GM20000 (cell line): ENCODE measurements around the gene VSIG4.
"Not testable (repeated sequence)": the region's sequence is repeated elsewhere in the genome, so short reads cannot be mapped to it uniquely, and the experiment has no call there.

Experiments
- DNase-seq: peaks from one replicate; pipeline ENCODE4 v3.0.0; 2012; ENCODE audit warnings: low spot score
- TF ChIP-seq, protein P1 (sequence below): IDR thresholded peaks from 2 replicates; pipeline ENCODE4 v1.5.1; 2012; ENCODE audit warnings: mild to moderate bottlenecking, control low read depth; ENCODE audit errors: extremely low read depth, missing control alignments

VSIG4 gene, protein sequence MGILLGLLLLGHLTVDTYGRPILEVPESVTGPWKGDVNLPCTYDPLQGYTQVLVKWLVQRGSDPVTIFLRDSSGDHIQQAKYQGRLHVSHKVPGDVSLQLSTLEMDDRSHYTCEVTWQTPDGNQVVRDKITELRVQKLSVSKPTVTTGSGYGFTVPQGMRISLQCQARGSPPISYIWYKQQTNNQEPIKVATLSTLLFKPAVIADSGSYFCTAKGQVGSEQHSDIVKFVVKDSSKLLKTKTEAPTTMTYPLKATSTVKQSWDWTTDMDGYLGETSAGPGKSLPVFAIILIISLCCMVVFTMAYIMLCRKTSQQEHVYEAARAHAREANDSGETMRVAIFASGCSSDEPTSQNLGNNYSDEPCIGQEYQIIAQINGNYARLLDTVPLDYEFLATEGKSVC

GRCh38 chrX:66039944-66040343 lies at the start of gene VSIG4:
TSS of gene VSIG4 (minus strand) at chrX:66040080. CDS start at chrX:66039998, 82 bp downstream.
- DNase-seq: no peak
- TF ChIP-seq, protein P1, sequence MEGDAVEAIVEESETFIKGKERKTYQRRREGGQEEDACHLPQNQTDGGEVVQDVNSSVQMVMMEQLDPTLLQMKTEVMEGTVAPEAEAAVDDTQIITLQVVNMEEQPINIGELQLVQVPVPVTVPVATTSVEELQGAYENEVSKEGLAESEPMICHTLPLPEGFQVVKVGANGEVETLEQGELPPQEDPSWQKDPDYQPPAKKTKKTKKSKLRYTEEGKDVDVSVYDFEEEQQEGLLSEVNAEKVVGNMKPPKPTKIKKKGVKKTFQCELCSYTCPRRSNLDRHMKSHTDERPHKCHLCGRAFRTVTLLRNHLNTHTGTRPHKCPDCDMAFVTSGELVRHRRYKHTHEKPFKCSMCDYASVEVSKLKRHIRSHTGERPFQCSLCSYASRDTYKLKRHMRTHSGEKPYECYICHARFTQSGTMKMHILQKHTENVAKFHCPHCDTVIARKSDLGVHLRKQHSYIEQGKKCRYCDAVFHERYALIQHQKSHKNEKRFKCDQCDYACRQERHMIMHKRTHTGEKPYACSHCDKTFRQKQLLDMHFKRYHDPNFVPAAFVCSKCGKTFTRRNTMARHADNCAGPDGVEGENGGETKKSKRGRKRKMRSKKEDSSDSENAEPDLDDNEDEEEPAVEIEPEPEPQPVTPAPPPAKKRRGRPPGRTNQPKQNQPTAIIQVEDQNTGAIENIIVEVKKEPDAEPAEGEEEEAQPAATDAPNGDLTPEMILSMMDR: no peak

GRCh38 chrX:66076801-66077200 lies 36.9 kb upstream of the VSIG4 start:
- no peak for DNase-seq
- TF ChIP-seq, protein P1: no peak

DNA sequence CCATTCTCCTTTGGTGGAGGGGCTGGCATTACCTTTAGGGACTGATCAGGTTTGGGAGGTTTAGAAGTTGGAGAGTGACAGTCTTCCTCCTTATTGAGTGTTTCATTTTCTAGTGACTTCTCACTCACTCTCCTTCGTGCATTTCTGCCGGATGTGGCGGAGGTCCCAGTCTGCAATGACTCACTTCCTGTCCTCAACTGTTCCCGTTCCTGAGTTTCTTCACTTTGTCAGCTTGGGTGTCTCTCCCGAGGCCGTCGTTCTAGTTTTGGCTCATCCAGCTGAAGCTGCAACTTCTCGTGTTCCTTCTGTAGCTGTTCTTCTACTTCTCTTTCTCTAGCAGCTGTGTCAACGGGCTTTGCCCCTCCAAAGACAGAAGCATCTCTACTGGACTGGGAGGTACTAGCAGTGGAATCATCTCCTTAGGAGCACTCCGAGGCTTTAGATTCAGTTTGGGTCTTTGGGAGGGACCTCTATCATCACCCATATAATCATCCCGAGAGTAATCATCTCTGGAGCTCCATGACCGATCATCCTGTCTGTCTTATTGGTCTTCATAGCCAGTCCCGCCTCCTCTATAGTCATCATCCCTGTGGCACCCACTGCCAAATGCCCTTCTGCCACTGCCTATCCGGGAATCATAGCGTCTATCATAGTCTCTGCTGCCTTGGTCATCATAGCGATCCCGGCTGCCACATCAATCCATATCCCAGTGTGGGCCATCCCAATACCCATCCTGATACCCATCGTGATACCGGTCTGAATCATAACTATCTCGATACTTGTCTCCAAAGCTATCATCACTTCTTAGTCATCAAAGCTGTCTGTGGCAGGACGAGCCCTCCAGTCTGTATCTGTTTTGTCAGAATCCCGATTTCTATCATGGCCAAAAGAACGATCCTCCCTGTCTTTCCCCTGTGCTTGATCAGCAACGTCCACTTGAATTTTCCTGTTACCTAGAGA lies 35.3 kb upstream of the VSIG4 start:
- TF ChIP-seq, protein P1: no peak
- DNase-seq: peak; percentile 4

DNA sequence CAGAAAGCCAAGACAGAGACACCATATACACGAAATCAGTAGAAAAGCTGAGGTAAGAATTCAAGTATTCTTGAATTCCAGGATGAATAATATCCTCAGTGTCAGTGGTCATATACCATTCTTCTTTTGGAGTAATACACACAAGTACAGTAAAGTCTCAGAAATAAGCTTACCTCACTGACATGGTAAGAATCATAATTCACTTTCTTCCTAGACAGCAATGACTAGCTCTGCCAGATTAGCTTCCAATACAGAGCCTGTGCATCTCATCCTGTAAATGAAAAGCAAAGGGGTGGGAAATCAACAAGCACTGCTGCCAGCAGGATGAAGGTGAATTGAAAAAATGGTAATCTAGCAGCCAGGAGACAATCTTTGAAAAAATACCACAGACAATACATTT lies 31.2 kb upstream of the VSIG4 start:
- DNase-seq: no peak
- TF ChIP-seq, protein P1: no peak

DNA sequence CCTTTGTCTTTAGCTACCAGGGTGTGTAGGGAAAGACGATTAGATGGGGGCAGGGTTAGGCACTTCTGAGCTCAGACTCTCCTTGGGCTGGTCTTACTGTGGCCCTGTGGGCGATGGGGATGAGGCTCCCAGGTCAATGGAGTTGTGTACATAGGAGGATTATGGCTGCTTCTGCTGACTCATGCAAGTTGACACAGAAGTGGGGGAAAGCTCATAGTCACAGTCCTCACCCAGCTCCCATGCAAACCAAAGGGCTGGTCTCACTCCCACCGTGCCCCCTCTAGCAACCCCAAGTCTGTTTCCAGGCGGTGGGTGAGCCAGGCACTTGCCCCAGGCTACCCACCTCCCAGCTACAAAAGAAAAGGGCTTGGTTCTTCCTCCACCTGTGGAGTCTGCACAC lies 24.4 kb upstream of the VSIG4 start:
- TF ChIP-seq, protein P1: no peak
- no peak for DNase-seq

- DNase-seq: not testable (repeated sequence)
Measured at GRCh38 chrX:66057019-66057418, 17.1 kb upstream of the VSIG4 start.

- TF ChIP-seq, protein P1: no peak
- no peak for DNase-seq
Measured at GRCh38 chrX:66054978-66055377, 15.1 kb upstream of the VSIG4 start.
